H1 (cell line): ENCODE data around the gene LAMC3. TPM values are rescaled to one million over a fixed set of nuclear protein-coding genes. Genes with fewer than 3 reads are reported as not detected.

Experiments used
- CTCF ChIA-PET: fragments of 300-600 bp; sonication (Branson Sonifier 250); formaldehyde crosslinking; loops from one replicate; lab custom pipeline; 2021; ENCODE audit not compliant: partially characterized antibody; lab: Charles Lee
- POLR2A ChIA-PET: fragments of 300-600 bp; sonication (Branson Sonifier 250); formaldehyde crosslinking; loops from one replicate; lab custom pipeline; 2021; ENCODE audit warnings: inconsistent platforms; ENCODE audit not compliant: partially characterized antibody; lab: Charles Lee
- DNase-seq, 2 experiments: peaks; one replicate each; pipeline versions ENCODE4 v3.0.0 to v3.0.0-alpha.2; 2010 to 2022; ENCODE audit warnings: low spot score in 2 of 2, low read depth in 1 of 2, mixed read lengths in 1 of 2
- FAIRE-seq: peaks from 2 replicates; lab custom pipeline; 2011; peaks lifted over from hg19 to GRCh38; lab: Jason Lieb, UNC
- H2AFZ ChIP-seq: 2 replicates; pipeline ENCODE4 v1.8.1; 2012; ENCODE audit warnings: low read length, inconsistent platforms
- H2AK5ac ChIP-seq: 2 replicates; pipeline ENCODE4 v1.6.1; 2013; ENCODE audit warnings: low read depth, low read length
- H2BK120ac ChIP-seq: replicated peaks from 2 replicates; pipeline ENCODE3; 2013; ENCODE audit warnings: low read depth, low read length, inconsistent platforms
- H2BK12ac ChIP-seq: 2 replicates; pipeline ENCODE4 v1.6.1; 2013; ENCODE audit warnings: low read depth, low read length
- H2BK15ac ChIP-seq: 2 replicates; pipeline ENCODE4 v1.6.1; 2013; ENCODE audit warnings: low read length
- H2BK20ac ChIP-seq: 2 replicates; pipeline ENCODE4 v1.6.1; 2013; ENCODE audit warnings: low read length
- H2BK5ac ChIP-seq: 2 replicates; pipeline ENCODE4 v1.6.1; 2013; ENCODE audit warnings: low read depth, low read length
- H3K14ac ChIP-seq: 2 replicates; pipeline ENCODE4 v1.6.1; 2013; ENCODE audit warnings: inconsistent platforms; ENCODE audit not compliant: insufficient read length
- H3K18ac ChIP-seq: 2 replicates; pipeline ENCODE4 v1.6.1; 2013; ENCODE audit warnings: low read length; ENCODE audit errors: extremely low read depth
- H3K23ac ChIP-seq: 2 replicates; pipeline ENCODE4 v1.6.1; 2013; ENCODE audit warnings: inconsistent platforms; ENCODE audit not compliant: insufficient read length
- H3K23me2 ChIP-seq: 2 replicates; pipeline ENCODE4 v1.6.1; 2013; ENCODE audit warnings: low read depth, low read length
- H3K27ac ChIP-seq: 2 replicates; pipeline ENCODE4 v1.6.1; 2011; ENCODE audit warnings: low read depth, low read length, inconsistent platforms
- H3K27me3 ChIP-seq, 4 experiments: replicated peaks in 1 of 4; 1 replicate in 1 of 4; 2 replicates in 3 of 4; pipeline versions ENCODE4 v1.6.1 to v1.8.1; 2011 to 2013; ENCODE audit warnings: low read length in 3 of 4, mild to moderate bottlenecking in 3 of 4, inconsistent platforms in 2 of 4, mixed read lengths in 2 of 4, moderate library complexity in 1 of 4; ENCODE audit not compliant: control insufficient read depth in 3 of 4, insufficient read depth in 3 of 4; ENCODE audit errors: extremely low read depth in 1 of 4
- H3K36me3 ChIP-seq, 4 experiments: 2 replicates each; pipeline versions ENCODE4 v1.6.1 to v1.8.1; 2011 to 2013; ENCODE audit warnings: mild to moderate bottlenecking in 4 of 4, low read length in 3 of 4, moderate library complexity in 2 of 4, control low read depth in 1 of 4, inconsistent platforms in 1 of 4; ENCODE audit not compliant: insufficient read depth in 4 of 4, control insufficient read depth in 2 of 4
- H3K4ac ChIP-seq: replicated peaks from 2 replicates; pipeline ENCODE3; 2013; ENCODE audit warnings: low read length, low read depth, mixed read lengths, inconsistent platforms; ENCODE audit not compliant: insufficient read length
- H3K4me1 ChIP-seq, 4 experiments: replicated peaks in 1 of 4; 1 replicate in 1 of 4; 2 replicates in 3 of 4; pipeline versions ENCODE4 v1.6.1 to v1.8.1; 2011 to 2013; ENCODE audit warnings: low read length in 3 of 4, inconsistent platforms in 2 of 4, mixed read lengths in 1 of 4; ENCODE audit not compliant: insufficient read depth in 4 of 4, control insufficient read depth in 3 of 4
- H3K4me2 ChIP-seq, 2 experiments: 2 replicates each; pipeline versions ENCODE4 v1.6.1 to v1.8.1; 2011 to 2013; ENCODE audit warnings: low read depth in 2 of 2, low read length in 2 of 2, control low read depth in 1 of 2, inconsistent platforms in 1 of 2, mild to moderate bottlenecking in 1 of 2; ENCODE audit not compliant: insufficient read depth in 1 of 2
- H3K4me3 ChIP-seq, 4 experiments: fragments of 200-600, 300-600 bp in 1 of 4; sonication (generic), shearing (Covaris generic), sonication (Bioruptor Twin) in 1 of 4; 2 replicates each; pipeline versions ENCODE4 v1.5.1 to v1.8.1; 2011 to 2016; ENCODE audit warnings: low read length in 4 of 4, low read depth in 3 of 4, control low read depth in 2 of 4, inconsistent platforms in 2 of 4, mild to moderate bottlenecking in 2 of 4, mixed read lengths in 1 of 4, moderate library complexity in 1 of 4; ENCODE audit not compliant: insufficient read depth in 2 of 4; ENCODE audit errors: extremely low read depth in 1 of 4
- H3K56ac ChIP-seq: replicated peaks from 2 replicates; pipeline ENCODE3; 2013; ENCODE audit warnings: low read depth, mild to moderate bottlenecking, mixed read lengths, low read length, inconsistent platforms; ENCODE audit not compliant: insufficient read length
- H3K79me1 ChIP-seq: 2 replicates; pipeline ENCODE4 v1.6.1; 2013; ENCODE audit warnings: low read depth, low read length, control low read depth
- H3K79me2 ChIP-seq, 2 experiments: 2 replicates each; pipeline versions ENCODE4 v1.6.1 to v1.8.1; 2012 to 2013; ENCODE audit warnings: low read length in 2 of 2, mild to moderate bottlenecking in 2 of 2, inconsistent platforms in 1 of 2; ENCODE audit not compliant: insufficient read depth in 2 of 2, control insufficient read depth in 1 of 2
- H3K9ac ChIP-seq, 4 experiments: replicated peaks in 1 of 4; 1 replicate in 1 of 4; 2 replicates in 3 of 4; pipeline versions ENCODE4 v1.6.1 to v1.8.1; 2011 to 2013; ENCODE audit warnings: low read depth in 3 of 4, low read length in 3 of 4, control low read depth in 2 of 4, mild to moderate bottlenecking in 2 of 4, moderate library complexity in 2 of 4, inconsistent platforms in 1 of 4; ENCODE audit errors: extremely low read depth in 1 of 4
- H3K9me3 ChIP-seq, 2 experiments: 2 replicates each; pipeline versions ENCODE4 v1.6.1 to v1.8.1; 2012 to 2013; ENCODE audit warnings: mild to moderate bottlenecking in 2 of 2, moderate library complexity in 2 of 2, control low read depth in 1 of 2, inconsistent platforms in 1 of 2, low read depth in 1 of 2, low read length in 1 of 2, mixed read lengths in 1 of 2; ENCODE audit not compliant: insufficient read depth in 2 of 2
- H4K20me1 ChIP-seq, 2 experiments: replicated peaks in 1 of 2; 2 replicates each; pipeline versions ENCODE3 to v1.8.1; 2011 to 2013; ENCODE audit warnings: inconsistent platforms in 2 of 2, low read length in 2 of 2, mild to moderate bottlenecking in 1 of 2; ENCODE audit not compliant: insufficient read depth in 2 of 2, control insufficient read depth in 1 of 2
- H4K5ac ChIP-seq: 2 replicates; pipeline ENCODE4 v1.6.1; 2013; ENCODE audit warnings: low read length, low read depth, mixed read lengths, inconsistent platforms; ENCODE audit not compliant: insufficient read length
- H4K8ac ChIP-seq: 2 replicates; pipeline ENCODE4 v1.8.0; 2013; ENCODE audit warnings: mild to moderate bottlenecking, moderate library complexity, low read length, inconsistent platforms; ENCODE audit not compliant: insufficient read depth; ENCODE audit errors: extremely low read depth
- H4K91ac ChIP-seq: replicated peaks from 2 replicates; pipeline ENCODE3; 2013; ENCODE audit warnings: low read length, mixed read lengths, inconsistent platforms; ENCODE audit not compliant: insufficient read length
- CEBPB ChIP-seq: IDR thresholded peaks from 2 replicates; pipeline ENCODE4 v1.6.1; 2012; ENCODE audit warnings: low read depth, low read length
- WGBS, 2 experiments: shearing (Covaris generic) in 1 of 2; methylation state at CpG; one replicate each; pipeline versions ENCODE4 v1.1.6 to v1.1.7; 2013 to 2015; ENCODE audit warnings: low lambda C conversion rate in 2 of 2, mixed read lengths in 2 of 2, inconsistent platforms in 1 of 2, low coverage in 1 of 2, missing lambda C conversion rate in 1 of 2; ENCODE audit not compliant: insufficient replicate concordance in 2 of 2, insufficient coverage in 1 of 2, insufficient read length in 1 of 2; ENCODE audit errors: extremely low coverage in 1 of 2, missing lambda C conversion rate in 1 of 2; 5-methylcytosine and 5-hydroxymethylcytosine counted together
- polyA plus RNA-seq, 7 experiments: library from polyadenylated mRNA; depleted of rRNA in 3 of 7; stranded (reverse) in 5 of 7; unstranded in 2 of 7; fragments of >200 nt in 5 of 7; fragments of 200-250 nt in 2 of 7; gene quantifications; 1 replicate in 5 of 7; 2 replicates in 1 of 7; 4 replicates in 1 of 7; pipeline versions ENCODE4 v1.2.1 to v1.2.3, GENCODE V29; 2011 to 2013; ENCODE audit warnings: missing spikeins in 2 of 7, mixed read lengths in 2 of 7
- total RNA-seq: library from RNA; stranded (reverse); fragmentation: NEBNext Ultra II Directional; extraction: Animal tissue kit (Norgen Biotek cat#: 25700); gene quantifications from 2 replicates; pipeline ENCODE4 v1.2.1, GENCODE V29; 2021

The LAMC3 gene
- total and polyA plus RNA-seq, 2 of the 8 experiments (the other 6 are each of a cell fraction or from before 2014, with no cell fraction given), result 9.3 to 12.3 TPM

DNA sequence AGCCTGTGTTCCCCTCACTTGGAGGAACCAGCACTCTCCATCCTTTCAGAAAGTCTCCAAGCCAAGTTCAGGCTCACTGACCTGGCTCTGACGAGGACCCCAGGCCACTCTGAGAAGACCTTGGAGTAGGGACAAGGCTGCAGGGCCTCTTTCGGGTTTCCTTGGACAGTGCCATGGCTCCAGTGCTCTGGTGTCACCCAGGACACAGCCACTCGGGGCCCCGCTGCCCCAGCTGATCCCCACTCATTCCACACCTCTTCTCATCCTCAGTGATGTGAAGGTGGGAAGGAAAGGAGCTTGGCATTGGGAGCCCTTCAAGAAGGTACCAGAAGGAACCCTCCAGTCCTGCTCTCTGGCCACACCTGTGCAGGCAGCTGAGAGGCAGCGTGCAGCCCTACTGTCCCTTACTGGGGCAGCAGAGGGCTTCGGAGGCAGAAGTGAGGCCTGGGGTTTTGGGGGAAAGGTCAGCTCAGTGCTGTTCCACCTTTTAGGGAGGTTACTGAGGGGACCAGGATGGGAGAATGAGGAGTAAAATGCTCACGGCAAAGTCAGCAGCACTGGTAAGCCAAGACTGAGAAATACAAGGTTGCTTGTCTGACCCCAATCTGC lies 111.8 kb downstream of the LAMC3 start:
- WGBS, 2 experiments, result 95% methylated on average over 7 of the region's 7 CpGs; no CpG with 5 or more reads in 1 of the 2 experiments
- no peak overlapping the region for H2BK120ac ChIP-seq
- no peak overlapping the region for H3K14ac ChIP-seq
- no peak for TF ChIP-seq CEBPB
- TF ChIP-seq, all 59 proteins: peak for 0
- Histone ChIP-seq H2AFZ (no peak overlapping the region), H3K4ac (no peak overlapping the region), H3K4me1 (no peaks in the 10 kb centered on the region), H4K91ac (no peak overlapping the region), H3K27ac (no peak overlapping the region), H3K18ac (no peak overlapping the region), H4K5ac (no peak overlapping the region), H2BK5ac (no peak overlapping the region), H3K56ac (no peak overlapping the region), H3K4me3 (no peak overlapping the region), H3K23me2 (peaks cover 2% of the 10 kb centered on the region; the same call in 1 of the 2 replicates), H3K4me2 (no peak overlapping the region), H4K8ac (no peak overlapping the region), H2BK20ac (no peak overlapping the region), H3K9ac (no peak overlapping the region), H4K20me1 (no peaks in the 10 kb centered on the region), H2BK15ac (no peak overlapping the region), H2BK12ac (no peak overlapping the region), H3K79me2 (peaks cover 0 to 3% of the 10 kb centered on the region in 2 experiments; a peak in 2 of 4 replicates), H3K79me1 (peaks cover under 1% of the 10 kb centered on the region), H3K9me3 (no peaks in the 10 kb centered on the region), H3K36me3 (peaks cover 15 to 53% (median 37%) of the 10 kb centered on the region in 4 experiments; a peak in 7 of 8 replicates), H3K23ac (no peak overlapping the region), H2AK5ac (no peak overlapping the region), H3K27me3 (no peaks in the 10 kb centered on the region)
- DNase-seq, result no peak
- ChIA-PET POLR2A (interaction anchor here (1.0 to 32.4 kb wide), 2 partner anchors 17 to 107 kb away, joined by 3 to 751 read pairs; partner anchors contain the start of gene AIF1L), CTCF (no interaction called here)
- FAIRE-seq, result no peak
